Measurements from ENCODE around the gene EVI2B.

DNA sequence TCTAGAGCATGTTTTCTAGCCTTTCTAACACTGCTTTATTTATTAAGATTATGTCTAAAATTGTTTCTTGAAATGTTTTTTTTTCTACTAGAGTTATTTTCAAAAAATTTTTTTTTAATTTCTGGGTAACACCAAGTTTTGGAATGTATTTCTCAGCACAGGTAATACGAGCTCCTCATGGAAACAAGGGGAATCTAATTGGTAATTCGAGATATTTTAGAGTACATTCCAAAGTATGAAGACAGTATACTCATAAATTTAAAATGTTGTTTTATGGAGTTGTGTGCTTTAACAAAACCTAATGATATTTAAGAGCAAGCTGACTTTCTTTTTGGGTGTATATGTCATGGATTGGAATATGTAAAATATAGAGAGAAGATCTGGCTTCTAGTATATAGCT, 59.2 kb downstream of the EVI2B start:
- TF ChIP-seq EZH2 (IDR thresholded peaks at IDR 0.05; ENCODE audit: insufficient read depth, poor library complexity, severe bottlenecking) (no peak), EZH2phosphoT487 (IDR thresholded peaks at IDR 0.05; ENCODE audit: insufficient read depth, low read depth) (no peak)

Data from GM23248 (cell line).